GM19025 (cell line): Measurements from ENCODE around the gene HDDC2.

Source experiments
- ATAC-seq: cut with Tn5 transposase; IDR thresholded peaks from one replicate; pipeline ENCODE4 v1.9.1; 2021; ENCODE audit warnings: mild to moderate bottlenecking, low read depth, moderate library complexity; ENCODE audit not compliant: unreplicated experiment

The HDDC2 gene

DNA sequence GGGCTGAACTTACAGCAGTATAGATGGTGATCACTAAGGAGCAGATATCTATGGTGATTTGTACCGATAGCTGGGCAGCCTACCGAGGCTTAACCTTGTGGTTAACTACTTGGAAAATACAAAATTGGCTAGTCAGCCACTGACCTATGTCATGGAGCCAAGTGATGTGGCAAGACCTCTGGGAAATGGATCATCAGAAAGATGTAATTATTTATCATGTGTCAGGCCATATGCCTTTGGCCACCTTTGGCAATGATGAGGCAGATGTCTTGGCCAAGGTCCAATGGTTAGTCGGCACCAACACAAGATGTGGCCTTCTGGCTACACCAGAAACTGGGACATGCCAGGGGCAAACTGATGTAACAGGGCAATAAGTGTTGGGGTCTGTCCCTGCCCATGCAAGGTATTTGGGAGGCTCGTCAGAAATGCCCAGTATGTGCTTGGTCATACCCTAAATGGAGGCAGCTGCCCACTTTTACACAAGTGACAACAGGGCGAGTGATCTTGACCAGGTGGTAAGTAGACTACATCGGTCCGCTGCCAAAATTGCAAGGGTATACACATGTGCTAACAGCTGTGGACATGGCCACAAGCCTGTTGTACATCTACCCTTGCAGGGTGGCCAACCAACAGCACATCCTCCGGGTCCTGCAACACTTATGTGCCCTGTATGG, 30.1 kb downstream of the HDDC2 start:
- no peak for ATAC-seq

DNA sequence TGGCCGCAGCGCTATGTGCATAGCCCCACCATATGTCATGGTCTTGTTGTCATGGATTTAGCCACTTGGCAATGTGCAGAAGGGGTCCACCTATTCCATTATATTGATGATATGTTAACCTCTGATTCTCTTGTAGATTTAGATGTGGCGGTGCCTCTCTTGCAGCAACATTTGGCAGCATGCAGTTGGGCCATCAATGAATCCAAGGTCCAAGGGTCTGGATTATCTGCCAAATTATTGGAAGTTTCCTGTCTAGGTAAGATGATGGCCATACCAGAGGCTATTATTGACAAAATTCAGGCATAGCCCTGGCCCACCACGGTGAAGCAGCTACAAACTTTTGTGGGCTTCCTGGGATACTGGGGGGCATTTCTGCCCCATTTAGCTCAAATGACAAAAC, 31.4 kb downstream of the HDDC2 start:
- ATAC-seq: no peak

DNA sequence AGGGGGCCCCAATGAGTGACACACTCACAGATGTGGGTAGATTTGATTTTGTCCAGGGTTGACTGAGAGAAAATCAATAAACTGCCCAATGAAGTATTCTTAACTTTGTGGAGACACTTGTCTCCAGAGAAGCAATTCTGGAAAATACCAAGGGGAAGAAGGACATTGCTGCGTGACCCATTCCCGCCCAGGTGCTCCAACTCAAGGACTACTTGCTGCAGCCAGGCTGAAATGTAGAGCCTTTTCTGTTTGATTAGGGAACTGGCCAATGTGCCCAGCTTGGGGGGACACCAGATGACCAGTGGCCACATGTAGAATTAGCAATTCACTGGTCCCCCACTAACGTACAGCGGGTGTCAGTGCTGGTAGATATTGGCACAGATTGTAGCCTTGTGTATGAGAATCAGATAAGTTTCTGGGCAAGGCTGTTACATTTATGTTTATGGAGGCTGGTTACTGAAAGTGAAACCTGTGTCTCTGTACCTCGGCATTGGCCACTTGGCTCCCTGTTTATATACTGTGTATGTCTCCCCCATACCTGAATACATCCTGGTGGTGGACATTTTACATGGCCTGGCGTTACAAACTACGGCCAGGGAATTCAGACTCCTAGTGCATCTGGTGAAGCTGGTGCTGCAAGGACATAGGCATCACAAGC, 32.3 kb downstream of the HDDC2 start:
- ATAC-seq: no peak

DNA sequence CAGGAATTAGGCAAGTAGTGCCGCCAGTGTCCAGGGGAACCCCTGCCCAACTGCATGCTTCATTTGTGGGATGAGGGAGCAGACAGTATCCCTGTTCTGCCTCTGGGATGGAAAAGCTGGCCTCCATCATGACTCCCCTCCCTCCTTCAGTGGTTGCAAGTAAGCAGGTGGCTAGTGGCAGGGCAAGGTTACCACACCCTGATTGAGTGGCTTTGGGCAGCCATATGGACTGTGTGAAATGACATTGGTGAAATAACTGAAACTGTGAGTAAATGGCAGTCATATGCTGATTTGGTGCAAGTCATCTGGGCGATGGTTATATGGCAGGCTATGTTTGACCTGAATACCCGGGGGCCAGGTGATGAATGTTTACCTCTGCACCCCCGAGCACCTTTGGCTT, 33.0 kb downstream of the HDDC2 start:
- no peak for ATAC-seq

DNA sequence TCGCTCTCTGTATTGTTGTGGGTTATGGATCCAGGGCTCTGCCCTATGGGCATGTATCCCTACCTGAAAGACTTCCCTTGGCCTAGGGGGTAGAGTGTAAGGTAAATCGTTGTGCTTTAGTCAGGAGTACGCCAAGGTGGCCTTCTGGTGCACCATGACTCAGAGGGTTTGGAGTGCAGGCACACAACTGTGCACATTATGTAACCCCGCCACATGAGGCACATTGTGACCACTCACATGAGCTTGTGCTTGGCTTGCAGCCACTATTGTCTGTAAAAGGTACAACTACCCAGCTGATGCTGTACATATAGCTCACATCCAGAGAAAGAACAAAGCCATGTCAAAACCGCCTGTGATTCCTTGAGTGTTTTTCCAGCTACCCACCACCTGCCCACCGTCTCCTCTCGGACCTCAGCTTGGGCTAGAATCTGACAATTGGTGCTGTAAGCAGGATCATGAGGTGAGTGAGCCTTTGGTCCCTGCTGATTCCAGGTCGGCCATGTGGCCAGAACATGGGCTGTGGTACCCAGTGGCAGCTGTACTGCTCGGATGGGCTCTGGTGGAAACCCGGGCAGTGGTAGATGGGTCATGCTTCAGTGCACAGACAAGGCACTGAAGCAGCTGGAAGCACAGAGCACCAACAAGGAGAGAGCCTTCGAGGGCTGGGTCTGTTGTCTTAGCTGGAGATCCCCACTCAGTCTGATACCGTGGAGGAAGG, 33.8 kb downstream of the HDDC2 start:
- no peak for ATAC-seq

DNA sequence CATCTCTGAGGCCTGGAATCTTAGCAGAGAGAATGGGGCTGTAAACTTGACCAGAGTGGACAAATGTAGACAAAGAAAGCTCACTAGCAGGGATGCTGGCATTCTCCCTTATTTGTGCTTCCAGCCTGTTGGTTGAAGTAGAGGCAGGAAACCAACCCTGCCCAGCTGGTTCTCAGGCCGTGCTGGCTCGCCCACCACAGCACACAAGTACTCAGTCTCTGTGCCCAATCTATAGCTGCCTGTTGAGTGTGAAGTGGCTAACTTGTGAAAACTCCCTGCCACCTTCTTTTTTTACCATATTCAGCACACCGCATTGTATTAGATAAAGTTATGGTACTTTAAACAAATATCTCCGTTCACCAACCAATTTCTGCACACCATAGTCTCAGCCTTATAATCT, 37.3 kb downstream of the HDDC2 start:
- no peak for ATAC-seq

DNA sequence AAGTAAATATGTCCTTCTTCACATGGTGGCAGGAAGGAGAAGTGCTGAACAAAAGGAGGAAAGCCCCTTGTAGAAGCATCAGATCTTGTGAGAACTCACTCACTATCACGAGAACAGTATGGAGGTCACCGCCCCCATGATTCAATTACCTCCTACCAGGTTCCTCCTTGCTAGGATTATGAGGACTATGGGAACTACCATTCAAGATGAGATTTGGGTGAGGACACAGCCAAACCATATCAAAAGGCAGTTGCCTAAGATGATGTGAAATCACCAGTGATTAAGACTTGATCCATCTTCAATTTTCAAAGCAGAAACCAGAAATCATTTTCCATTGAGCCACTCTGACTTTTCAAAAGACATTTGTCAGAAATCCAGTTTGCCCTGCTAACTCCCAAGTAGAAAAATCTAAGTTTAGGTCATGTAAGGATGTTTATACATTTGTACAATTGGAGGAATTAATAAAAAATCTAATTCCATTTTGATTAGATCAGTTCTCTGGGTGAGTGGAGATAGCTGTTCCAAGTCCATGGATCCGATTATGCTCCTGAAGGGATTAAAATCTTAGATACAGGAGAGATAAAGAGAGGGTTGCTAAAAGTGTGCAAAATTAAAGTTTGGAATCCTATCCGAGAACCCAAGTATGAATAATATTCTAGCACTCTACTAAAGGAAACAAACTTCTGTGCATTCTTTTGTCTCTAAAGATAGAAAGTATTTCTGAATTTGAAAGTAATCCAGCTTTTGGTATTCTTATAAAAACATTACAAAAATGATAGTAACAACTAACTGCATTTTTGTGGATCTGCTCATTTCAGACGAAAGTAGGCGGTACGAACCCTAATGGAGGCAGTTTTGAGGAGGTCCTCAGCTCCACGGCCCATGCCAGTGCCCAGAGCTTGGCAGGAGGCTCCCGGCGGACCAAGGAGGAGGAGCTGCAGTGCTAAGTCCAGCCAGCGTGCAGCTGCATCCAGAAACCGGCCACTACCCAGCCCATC, 39.5 kb downstream of the HDDC2 start:
- no peak for ATAC-seq

DNA sequence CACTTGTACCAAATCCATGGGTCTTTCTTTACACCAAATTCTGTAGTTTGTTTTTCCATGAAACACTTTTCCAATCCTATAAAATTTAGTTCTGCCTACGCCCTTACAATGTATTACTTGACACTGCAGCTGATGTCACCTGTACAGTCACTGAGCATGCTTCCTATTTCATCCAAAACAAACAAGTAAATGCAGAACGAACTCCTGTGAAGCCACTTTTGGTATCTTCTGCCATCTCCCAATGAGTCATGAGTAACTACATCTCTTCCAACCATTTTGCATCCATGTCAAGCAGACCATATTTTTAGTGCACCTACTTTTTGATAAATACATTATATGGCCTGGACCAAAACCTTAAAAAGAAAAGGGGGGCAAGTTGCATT, 42.4 kb downstream of the HDDC2 start:
- ATAC-seq: no peak

DNA sequence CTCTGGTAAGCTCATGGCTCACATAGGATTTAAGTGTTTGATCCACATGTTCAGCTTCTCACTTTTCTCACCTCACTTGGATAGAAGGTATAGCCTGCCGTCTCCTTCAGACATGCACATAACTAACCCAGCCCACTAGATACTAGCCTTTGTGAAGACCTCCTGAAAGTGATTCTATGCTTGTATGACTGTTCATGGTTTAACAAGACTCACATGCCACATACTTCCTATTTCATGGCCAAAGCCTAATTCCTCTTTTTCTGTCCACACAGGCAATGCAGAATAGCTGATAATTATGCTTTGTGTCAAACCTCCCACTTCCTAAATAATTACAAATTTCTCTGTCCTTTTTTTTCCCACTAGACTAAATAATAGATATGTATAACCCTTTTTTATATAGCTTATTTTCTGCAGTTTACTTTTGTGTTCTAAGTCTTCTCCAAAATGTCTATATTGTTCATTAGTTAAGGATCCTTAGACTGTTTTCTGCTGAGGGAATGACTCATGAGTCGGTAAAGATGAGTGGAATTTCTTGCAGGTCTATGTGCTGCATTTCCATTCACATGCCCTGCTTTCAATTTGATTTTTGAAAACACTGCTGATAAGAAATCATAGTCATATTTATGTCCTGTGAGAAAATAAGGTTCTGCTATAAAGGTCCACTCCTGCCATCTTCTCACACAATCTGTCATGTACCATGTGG, 43.0 kb downstream of the HDDC2 start:
- no peak for ATAC-seq

DNA sequence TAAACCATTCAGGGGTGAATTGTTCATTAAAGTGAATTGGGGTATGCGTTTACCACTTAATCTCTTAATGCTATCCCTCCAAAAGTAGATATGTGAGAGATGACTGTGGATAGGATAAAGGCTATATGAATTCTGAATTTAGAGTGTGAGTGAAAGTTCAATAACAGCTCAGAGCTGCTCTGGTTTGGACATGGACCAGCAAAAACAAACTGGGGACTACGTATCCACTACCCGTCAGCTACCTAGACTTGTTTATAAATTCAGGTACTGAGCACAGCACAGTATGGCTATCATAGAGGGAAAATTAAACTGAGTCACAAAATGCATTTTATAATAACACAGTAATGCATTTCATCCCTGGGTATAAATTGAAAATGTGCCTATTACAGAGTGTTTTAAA, 44.4 kb downstream of the HDDC2 start:
- no peak for ATAC-seq

DNA sequence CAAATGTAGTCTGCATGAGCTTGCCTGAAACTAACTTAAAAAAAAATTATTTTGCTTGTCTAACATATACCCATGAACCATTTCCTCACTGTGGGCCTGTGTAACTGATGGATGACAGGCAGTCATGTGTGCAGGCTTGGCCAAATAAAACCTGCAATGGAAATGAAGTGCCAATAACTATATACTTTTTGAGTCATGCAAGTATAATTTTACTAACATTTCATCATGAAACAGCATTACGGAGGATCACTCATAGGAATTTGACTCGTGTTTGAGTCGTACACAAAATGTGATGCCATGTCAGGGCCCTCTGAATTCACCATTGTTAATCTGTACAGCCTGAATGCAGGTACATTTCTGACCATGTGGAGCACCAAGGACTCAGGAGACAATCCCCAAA, 46.6 kb downstream of the HDDC2 start:
- no peak for ATAC-seq

DNA sequence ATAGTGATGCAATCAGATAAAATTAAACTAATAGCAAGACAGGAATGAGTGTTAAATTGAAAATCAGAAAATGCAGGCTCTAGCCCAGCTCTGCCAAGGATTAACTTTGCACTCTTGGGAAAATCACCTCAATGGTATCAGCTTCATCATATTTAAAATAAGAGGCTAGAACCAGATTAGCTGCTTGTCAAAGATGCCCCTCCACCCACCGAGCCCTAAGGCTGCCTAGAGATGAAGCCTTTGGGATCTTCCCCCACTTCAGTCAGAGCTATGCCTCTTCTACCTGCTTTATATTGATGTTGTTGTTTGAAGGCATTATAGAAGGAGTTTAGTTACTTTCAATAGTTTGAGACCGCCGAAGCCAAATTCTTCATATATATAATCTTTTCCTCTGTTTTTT, 47.4 kb downstream of the HDDC2 start:
- no peak for ATAC-seq

DNA sequence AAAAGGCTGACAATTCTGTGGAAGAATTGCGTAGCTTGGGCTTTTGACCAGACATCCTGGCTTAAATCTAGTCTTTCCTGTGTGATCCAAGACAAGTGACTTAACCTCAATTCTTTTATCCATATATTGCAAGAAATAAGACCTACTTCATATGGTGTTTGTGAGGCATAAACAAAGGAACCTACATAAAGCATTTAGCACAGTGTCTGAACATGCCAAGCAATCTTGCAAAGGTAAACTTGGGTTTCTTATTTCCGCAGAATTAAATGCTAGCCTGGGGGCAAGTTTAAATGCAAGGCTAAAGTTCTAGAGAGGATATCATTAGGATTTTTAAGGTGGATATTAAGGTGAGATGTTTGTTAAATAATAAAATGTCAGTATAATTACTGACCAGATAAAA, 47.9 kb downstream of the HDDC2 start:
- ATAC-seq: no peak

DNA sequence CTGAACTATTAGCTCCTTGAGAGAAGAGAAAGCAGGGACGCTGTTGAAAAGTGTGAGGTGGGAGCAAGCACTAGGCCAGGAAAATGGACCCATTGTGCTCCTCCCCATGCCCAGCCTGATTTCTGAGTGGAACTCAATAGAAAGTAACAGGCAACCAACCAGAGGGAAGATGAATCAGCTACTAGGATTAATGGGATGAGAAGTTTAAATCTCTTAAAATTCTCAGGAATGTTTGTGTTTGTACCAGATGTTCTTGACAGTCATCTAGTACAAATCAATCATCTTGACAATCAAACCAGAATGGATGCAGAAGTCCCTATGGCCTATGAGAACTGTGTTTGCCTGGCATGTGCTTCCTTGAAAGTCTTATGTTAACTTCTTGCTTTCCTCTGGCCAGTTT, 48.9 kb downstream of the HDDC2 start:
- ATAC-seq: no peak

DNA sequence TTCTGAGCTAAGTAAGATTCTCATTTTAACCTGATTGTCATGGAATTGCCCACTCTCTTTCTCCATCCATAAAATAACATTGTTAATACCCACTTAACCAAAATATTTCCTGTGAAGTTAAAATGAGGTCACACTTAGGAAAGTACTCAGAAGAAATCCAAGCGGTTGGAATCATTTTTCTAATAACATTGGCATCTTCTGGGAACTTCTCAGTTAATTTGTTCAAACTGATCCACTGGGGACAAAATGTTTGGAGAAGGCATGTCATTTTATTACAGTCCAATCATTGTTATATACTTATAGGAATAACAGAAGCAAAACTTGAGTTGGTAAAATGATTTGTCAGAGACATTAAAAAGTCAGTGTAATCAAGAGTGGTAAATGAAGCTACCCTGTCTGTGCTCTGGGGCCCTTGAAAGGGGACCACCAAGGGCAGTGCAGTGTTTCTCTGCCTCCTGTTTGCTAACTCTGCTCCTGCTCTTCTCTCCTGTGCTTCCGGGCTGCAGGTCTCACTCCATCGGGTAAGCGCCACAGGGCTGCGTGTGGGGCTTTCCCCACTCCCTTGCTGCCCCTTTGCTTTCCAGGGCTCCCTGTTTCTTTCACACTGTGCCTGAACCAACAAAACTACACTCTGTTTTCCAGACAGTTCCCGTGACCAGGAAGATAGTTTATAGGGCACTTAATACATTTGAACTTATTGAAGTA, 50.1 kb downstream of the HDDC2 start:
- no peak for ATAC-seq

DNA sequence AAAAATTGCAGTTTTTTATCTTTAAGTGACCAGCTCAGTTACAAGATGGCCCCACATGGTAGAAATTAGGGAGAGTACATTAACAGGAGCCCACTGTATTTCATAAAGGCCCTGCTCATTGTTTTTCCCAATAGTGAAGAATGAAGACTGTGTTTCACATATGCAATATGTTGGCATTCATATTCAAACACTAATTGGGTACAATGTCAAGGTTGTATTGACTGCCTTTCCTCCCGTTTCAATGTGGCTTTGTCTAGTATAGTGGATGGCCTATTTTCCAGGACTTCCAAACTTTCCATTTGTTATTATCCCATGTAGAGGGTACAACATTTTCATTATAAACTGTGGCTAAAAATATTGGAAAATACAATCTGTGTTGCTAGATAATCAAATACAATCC, 51.3 kb downstream of the HDDC2 start:
- ATAC-seq: no peak

DNA sequence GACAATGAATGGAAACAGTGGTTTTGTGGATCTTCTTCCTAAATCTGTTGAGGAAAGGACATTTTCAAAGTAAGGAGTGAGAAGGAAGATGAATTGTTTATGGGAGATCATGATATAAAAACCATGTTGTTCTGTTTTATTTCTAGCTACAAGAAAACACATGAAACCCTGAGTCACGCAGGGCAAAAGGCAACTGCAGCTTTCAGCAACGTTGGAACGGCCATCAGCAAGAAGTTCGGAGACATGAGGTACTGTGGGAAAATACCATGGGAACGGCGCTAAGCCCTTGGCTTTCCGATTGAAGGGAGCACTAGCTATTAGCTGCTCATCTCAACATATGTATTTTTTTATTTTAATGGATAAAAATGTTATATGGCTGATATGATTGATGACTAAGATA, 53.6 kb downstream of the HDDC2 start:
- ATAC-seq: no peak

DNA sequence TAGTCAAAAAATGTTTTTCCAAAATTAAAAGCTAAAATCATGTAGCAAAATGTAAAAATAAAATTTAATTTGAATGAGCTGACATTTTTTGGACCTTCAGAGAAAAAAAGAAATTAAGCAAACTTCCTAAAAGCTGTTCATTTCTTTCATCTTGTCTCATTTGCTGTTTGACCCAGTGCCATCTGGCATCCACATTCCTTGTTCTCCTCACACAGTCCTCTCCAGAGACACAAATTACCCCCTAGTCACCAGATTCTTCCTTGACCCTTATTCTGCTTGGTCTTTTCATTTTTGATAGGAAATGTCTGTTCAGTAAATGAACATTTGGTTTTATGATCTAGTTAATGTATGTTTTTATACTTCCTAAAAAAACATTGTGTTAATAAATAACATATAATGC, 55.2 kb downstream of the HDDC2 start:
- ATAC-seq: no peak

DNA sequence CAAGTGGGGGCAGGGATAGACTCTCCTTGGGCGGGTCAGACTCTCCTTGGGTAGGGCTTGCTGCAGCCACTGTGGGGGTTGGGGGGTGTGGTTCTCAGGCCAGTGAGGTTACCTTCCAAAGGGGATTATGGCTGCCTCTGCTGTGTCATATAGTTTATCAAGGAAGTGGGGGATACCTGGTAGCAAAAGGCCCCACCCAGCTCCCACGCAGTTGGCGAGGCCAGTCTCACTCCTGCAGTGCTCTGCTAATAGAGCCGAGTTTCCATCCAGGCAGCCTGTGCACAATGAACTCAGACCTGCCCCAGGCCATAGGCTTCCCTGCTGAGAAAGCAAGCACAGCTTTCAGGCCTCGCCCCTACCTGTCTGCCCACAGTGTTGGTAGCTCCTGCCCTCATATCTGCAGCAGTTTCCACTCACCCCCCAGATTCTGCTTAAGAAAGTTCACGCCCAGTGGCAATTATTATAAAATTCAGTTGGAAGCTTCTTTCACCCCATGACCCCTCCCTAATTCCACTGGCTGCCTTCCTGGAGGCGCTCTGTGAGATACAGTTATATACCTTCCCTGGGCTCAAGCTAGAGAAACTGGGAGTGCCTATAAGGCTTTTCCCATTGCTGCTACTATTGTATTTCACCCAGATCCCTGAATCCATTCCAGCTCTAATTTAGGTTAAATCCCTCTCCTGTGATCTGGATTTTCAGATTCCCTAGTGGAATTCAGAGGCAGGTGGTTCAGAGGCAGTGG, 56.1 kb downstream of the HDDC2 start:
- no peak for ATAC-seq
